ENCODE data around the gene FUT2.

DNA sequence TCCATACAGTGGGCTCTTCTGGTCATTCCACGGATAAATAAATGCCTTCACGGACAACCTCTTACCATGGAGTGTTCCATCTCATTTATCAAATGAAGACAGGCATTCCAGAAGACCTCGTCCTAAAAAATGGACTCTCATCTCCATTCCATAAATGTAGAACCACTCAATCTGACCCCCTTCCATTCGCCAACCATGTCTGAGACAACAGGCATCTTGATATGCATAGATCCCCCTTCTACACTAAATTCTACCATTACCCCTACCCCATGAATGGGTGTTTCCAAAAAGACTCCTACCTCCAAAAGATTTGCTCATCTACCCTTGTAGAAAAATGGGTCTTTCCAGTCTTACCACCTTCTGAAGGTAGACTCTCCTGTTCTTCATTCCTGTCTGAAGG, 35.7 kb downstream of the FUT2 start:
- TF ChIP-seq SMC3 (IDR thresholded peaks at IDR 0.05) (no peak), POLR2AphosphoS2 (conservative IDR thresholded peaks at IDR 0.05; ENCODE audit: low read length) (no peak)

Data from A549 (cell line).